GM18861 (cell line): ENCODE data around the gene PSAPL1.
"Not testable (repeated sequence)": the region's sequence is repeated elsewhere in the genome, so short reads cannot be mapped to it uniquely, and the experiment has no call there.

Experiments
- ATAC-seq: cut with Tn5 transposase; IDR thresholded peaks from one replicate; pipeline ENCODE4 v1.9.1; 2021; ENCODE audit not compliant: unreplicated experiment

PSAPL1 gene

DNA sequence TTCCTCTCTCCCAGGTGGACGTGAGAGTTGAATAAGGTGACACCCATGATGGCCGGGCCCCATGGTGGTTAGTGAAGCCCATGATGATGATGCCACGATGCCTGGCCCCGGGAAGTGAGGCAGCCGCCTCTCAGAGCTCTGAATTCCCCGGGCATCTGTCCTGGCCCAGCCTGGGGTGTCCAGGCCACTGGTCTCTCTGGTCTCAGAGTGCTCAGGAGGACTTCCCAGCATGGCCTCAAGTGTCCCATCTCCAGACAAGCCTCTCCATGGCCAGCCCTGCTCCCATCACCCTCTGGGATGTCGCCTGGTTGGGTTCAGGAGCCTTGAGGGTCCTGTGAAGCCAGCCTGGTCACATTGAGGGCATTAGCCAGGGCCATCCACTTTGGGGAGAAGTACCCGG, 24.7 kb upstream of the PSAPL1 start:
- no peak for ATAC-seq

DNA sequence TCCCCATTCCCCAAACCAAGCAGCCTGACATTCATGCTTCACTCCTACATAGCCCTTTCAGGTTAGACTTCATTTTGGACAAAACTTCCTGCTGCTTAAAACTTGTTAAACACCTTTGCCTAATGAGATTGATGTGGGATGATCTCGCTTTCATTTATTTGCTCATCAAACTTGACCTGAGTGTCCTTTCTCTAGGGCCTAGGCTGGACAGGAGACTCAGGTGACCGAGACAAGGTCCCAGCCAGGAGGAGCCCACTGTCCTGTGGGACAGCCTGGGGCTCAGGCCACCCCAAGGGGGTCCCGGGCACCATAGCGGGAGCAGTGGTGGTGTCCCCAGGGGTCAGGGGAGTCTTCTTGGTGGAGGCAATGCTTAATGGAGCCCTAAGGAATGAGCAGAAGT, 23.7 kb upstream of the PSAPL1 start:
- no peak for ATAC-seq

DNA sequence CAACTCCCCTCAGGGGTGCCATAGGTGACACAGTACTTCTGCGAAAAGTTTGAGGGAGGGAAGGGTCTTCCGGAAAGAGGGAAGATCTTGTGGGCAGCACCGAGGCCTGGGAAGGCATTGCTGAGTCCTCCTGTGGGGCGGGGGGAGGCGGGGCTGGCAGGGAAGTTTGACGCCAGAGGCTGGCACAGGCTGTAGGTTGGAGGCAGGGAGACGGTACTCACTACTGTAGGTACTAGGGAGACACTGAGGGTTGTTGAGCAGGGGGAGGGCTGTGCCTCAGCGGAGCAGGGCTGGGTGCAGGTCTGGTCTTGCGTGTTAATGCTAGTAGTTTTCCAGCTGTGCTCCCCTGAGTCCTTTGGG, 23.3 kb upstream of the PSAPL1 start:
- ATAC-seq = no peak

DNA sequence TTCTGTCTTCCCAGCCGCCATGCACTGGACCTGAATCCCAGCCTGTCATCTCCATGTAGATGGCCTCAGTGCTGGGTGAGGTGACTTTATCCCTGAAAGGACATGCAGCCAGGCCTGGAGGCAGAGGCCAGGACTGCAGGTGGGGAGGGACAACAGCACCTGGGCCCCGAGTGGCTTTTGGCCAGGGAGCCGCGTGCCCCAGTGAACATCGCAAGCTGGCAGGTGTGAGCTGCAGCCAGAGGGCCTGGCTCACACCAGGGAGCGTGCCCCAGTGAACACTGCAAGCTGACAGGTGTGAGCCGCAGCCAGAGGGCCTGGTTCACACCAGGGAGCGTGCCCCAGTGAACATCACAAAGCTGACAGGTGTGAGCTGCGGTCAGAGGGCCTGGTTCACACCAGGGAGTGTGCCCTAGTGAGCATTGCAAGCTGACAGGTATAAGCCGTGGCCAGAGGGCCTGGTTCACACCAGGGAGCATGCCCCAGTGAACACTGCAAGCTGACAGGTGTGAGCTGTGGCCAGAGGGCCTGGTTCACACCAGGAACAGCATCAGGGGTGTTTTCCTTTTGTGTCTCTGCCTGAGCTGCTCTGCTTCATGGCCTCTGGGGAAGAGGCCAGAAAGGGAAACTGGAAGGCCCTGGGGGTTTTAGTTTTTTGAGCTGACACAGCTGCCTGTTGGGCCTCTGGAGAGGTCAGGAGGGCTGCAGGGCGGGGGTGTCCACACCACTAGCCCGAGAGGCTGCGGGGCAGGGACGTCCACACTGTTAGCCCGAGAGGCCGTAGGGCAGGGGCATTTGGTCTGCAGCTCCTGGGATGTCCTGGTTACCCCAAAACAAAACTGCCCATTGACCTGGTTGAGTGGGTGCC, 22.7 kb upstream of the PSAPL1 start:
- ATAC-seq = no peak

DNA sequence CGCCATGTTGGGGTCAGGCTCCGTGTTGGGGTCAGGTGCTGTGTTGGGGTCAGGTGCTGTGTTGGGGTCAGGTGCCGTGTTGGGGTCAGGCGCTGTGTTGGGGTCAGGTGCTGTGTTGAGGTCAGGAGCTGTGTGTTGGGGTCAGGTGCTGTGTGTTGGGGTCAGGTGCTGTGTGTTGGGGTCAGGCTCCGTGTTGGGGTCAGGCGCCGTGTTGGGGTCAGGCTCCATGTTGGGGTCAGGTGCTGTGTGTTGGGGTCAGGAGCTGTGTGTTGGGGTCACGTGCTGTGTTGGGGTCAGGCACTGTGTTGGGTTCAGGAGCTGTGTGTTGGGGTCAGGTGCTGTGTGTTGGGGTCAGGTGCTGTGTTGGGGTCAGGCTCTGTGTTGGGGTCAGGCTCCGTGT, 18.1 kb upstream of the PSAPL1 start:
- not testable (repeated sequence) for ATAC-seq

DNA sequence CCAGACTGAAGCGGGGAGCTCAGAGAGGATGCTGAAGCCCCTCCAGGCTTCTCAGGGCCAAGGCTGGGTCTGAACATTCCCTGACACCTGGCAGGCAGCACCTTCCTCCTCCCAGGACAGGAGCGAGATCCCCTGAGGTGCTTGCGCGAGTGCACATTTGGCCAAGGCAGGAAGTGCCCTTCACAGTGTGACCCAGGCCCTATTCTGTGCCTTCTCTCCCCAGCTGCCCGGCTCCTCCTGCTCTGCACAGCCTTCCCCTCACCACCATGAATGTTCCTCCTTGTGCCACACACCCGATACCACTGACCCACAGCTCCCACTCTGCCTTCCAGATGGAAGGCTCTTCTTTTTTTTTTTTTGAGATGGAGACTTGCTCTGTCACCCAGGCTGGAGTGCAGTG, 17.1 kb upstream of the PSAPL1 start:
- ATAC-seq = no peak

DNA sequence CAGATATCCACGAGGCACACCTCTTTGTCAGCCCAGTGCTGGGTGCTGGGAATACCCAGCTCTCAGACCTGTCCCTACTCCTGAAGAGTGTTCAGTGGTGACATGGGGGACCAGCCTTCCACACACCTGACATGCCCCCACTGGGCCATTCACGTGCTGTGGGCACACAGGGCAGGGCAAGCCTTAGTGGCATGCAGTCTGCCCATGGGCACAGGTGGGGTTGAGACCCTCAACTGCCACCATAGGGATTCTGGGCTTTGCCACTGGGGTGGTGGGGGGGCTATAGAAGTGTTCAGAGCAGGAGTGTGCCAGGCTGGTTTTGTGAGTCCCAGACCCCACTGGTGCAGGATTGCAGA, 16.7 kb upstream of the PSAPL1 start:
- ATAC-seq = no peak

DNA sequence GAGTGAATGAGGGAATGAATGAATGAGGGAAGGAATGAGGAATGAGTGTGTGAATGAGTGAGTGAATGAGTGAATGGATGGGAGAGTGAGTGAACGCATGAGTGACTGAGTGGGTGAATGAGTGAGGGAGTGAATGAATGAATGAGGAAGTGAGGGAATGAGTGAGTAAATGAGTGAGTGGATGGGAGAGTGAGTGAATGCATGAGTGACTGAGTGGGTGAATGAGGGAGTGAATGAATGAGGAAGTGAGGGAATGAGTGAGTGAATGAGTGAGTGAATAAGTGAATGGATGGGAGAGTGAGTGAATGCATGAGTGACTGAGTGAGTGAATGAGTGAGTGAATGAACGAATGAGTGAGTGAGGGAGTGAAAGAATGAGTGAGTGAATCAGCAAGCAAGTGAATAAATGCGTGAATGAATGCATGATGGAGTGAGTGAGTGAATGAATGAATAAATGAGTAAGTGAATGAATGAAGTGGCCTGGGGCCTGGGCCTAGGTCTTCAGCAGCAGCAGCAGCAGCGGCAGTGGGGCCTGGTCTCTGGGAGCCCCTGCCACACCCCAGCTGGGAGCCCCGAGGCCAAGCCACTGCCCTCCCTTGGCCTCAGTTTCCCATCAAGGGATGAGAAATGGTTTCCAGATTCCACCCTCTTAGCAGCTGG, 16.2 kb upstream of the PSAPL1 start:
- no peak for ATAC-seq

DNA sequence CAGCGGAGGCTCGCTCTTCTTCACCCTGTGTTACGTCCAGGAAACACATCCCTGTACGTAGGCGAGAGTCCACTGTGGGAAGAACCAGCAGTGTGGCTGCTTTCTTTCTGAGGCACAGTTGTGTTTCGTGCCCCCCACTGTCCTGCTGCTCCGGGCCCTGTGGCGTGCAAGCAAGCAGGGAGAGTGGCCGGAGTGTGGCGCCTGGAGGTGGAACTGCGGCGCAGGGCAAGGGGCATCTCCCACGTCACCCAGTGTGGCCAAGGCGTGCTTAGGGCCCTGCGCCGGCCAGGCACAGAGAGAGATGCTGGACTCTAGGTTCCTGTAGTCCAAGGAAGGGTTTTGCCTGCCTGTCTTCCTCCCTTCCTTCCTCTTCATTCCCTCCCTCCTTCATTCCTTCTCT, 13.3 kb upstream of the PSAPL1 start:
- no peak for ATAC-seq

DNA sequence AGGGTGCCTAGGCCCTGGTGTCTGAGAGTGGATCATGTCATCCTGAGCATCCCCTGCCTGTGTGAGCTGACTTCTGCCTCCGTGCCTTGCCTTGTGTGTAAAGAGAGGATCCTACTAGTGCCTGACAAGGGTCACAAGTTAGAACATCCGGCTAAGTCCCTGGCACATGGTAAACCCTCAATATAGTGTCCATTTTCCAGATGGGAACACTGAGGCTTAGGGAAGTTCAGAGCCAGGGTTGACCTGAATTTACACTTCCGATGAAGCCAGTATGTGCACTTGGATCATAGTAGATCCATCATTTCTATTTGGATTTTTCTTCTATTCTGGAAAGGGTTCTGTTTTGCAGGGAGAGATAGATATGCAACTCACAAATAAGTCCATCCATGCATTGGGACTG, 12.5 kb upstream of the PSAPL1 start:
- no peak for ATAC-seq

DNA sequence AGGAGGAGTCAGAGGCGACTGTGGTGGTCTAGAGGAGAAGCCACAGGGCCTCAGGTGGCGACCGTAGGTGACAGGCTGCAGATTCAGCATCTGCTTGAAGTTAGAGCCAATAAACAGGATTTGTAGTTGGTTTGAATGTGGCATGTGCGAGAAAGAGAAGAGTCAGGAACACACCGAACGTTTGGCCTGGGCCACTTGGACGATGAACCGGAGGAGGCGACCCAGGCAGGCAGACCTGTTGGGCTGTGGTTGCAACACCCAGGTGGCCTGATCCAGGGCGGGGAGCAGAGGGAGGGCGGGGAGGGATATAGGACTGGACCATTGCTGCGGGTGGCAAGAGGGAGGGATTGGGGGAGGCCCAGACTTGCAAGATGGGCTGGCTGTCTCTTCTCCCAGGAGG, 10.0 kb upstream of the PSAPL1 start:
- no peak for ATAC-seq

DNA sequence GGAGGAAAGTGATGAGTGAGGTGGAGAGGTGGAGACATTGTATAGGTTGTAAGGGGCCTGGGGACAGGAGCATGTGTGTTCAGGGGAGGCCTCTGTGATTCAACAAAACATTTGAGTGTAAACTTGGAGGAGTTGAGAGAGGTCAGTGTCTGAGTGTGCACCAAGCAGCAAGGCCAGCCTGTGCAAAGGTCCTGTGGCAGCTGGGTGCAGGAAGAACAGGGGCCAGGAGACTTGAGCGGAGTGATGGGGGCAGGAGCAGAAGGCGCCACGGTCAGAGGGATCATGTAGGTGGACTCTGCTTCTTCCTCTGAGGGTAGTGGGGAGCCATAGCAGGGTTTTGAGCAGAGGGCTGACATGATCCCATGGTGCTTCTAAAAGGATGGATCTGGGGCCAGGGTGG, 9.6 kb upstream of the PSAPL1 start:
- ATAC-seq = no peak

DNA sequence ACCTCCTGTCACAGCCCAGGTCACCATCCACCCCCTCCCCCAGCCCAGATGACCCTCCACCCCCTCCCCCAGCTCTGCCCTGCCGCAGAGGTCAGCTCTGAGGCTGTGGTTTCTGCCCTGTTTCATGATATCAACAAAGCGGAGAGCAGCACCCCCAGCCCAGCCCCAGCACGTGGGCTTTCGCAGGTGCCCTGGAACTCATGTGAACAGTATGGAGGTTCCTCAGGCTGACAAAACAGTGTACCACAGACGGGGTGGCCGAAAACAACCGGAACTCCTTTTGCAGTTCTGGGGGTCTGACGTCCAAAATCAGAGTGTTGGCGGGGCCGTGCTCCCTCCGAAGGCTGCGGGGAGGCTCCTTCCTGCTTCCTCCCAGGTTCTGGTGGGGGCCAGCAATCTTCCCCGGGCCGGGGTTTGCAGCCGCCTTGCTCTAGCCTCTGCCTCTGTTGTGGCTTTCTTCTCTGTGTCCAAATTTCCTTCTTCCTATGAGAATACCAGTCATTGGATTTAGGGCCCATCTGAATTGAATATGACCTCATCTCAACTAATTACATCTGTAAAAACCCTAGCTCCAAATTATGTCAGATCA, 7.9 kb upstream of the PSAPL1 start:
- no peak for ATAC-seq

DNA sequence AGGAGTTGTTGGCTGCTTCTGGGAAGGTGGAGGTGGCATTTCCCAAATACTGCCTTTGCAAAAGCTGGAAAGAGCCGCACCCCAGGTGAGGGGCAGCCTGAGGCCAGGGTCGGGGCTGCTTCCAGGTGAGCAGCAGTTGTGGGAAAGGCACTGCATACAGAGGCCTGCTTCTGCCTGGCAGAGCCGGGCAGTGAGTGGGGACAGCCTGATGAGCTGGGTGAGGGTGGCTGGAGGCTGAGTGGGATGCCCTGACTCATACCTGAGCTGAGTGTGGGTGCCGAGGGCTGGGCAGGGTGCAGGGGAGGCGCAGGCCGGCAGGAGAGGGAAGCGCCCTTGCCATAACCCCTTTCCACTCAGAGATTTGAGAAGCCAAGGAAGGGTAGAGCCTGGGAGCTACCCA, 6.5 kb upstream of the PSAPL1 start:
- ATAC-seq = no peak

DNA sequence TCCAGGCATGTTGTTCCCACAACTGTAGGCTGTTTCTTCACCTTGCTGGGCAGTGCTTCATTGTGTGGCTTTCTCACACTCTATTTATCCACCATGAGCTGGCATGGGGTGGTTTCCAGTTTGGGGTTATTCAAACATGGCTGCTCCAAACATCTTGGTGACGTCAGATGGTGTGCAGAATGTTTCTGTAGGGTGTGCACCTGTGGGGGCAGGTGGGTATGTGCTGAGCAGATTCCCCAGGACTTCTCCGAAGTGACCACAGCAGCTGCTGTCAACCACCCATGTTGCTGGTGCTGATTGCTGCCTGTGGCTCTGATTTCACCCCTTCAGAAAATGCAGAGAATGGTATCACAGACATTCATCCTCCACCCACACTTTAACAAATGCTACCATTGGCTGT, 5.0 kb upstream of the PSAPL1 start:
- no peak for ATAC-seq

DNA sequence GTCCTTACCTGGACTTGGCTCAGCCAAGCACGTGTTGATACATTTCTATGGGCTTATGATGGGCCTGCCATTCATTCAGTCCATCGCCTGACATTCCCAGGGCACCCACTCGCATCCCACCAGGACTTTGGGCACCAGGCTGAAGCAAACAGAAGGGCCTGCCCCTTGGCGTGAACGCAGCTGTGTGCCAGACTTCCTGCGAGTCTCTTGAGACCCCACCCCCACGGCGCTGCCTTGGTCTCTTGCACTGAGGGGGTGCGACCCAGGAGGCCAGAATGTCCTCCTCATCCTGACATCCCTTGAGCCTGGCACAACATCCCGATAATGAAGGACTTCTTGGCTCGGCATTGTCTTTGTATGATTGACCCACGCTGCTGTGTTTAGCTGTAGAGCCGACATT, 1.5 kb upstream of the PSAPL1 start:
- no peak for ATAC-seq

DNA sequence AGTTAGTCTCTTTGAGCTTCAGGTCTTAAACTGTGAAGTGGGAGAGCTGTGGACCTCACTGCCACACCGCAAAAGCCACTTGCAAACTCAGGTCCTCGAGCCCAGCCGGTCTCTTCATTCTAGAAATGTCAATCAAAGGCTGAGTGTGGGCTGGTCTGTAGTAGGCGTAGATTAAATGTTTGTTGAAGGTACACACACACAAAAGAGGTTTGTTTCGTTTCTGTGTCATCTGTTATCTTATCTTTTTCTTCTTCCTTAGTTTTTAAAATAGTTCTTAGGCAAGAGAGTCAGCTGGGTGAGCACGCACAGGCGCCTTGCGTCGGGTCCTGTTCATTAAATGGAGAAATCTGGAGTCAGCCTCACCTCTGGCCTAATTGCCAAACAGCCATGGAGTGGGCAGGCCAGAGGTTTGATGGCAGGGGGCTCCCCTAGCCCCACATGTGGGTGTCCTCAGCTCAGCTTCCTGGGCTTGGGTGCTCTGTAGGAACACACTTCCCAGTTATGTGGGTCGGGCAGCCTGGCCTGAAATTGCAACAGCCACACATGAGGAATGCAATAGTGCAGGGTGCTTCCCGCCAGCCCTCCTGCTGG, 836 bp upstream of the PSAPL1 start:
- no peak for ATAC-seq

DNA sequence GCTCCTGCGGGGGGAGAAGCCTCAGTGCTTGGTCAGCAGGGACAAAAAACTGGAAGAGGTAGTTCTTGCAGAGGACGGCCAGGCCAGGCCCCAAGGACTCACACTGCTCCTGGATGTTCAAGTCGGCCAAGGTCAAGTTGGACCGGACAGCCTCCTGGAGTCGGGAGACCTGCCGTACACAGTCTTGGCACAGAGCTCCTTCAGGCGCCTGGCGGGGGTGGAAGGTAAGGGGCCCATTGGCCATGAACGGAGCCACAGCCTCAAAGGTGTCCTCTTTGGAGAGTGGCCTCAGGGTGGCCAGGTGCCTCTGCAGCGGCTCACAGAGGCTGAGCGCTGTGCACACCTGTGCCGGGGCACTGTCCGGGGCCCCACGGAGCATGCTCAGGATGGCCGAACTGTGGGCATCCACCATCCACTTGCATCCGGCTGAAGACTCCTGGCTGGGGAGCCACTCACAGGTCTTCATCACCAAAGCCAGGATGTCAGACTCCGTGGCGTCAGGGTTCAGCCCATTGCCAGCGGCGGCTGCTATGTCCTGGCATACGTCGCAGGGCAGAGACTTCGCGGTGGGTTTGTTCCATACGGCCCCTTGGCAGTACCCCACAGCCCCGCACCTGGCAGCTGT, 477 bp downstream of the PSAPL1 start:
- no peak for ATAC-seq

DNA sequence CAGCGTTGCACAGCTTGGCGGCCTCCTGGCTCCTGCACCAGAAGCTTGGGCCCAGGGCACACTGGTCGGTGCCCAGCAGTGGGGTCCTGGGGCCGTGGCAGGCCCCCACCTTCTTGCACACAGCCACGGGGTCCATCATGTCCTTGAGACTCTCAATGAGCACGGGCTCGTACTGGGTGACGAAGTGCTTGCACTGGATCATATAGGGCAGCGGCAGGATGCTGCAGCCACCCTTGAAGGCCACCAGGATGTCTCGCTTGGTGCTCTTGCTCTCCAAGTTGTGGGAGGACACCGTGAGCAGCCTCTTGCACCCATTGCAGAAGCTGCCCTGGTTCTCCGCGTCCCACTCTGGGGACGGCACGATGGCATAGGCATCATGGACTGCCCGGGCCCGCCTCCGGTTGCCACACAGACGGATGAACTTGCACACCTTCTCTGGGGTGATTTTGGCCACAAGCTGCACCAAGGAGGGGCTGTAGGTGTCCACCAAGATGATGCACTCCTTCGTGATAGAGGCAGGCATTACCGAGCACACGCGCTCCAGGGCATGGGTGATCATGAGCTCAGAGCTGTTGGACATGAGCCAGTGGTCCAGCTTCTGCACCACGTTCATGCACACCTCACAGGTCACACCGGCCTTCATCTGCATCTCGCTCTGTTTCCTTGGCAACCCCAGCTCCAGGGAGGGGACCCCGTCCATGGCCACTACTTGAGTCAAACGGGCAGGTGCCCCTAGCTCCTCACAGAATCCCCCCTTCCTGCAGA, 1.2 kb downstream of the PSAPL1 start:
- ATAC-seq = no peak

DNA sequence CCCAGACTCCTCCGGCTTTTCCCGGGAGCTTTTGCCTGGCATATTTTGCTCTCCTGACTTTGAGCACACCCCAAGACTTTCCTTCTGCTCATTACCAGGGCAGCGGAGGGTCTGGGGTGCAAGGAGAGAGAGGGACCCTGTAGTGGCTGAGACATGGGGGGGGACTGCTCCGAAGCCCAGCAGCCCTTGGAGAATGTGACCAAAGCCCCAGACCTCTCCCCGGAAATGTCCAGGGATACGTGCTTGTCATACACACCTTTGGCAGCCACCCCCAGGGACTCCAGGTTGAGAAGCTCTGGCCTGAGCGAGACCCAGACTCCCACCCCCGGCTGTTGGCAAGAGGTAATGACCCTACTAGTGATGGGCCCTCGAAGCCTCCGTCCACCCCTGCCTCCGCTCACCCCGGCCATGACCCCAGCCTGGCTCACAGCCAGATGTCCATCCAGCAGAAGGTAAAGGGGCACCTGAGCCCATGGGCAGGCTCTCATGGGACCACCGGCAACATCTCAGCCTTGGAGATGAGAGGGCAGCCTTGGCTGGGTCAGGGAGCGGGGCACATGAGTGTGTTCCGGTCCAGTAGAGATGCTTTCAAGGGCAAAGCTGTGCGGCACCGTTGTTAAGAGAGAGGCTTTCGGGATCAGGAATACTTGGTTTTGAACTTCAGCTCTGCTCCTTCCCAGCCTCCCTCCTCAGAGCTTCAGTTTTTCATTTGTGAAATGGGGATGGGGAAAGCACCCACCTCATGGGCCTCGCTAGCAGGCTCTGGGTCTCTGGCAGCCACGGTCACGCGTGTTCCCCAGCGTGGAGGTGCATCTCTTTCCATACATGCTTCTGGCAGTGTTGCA, 2.0 kb downstream of the PSAPL1 start:
- ATAC-seq = no peak
